GM21528 (cell line): ENCODE data around the gene C4orf33.
"Not testable (repeated sequence)": the region's sequence is repeated elsewhere in the genome, so short reads cannot be mapped to it uniquely, and the experiment has no call there.

Experiments
- ATAC-seq: cut with Tn5 transposase; IDR thresholded peaks from one replicate; pipeline ENCODE4 v1.9.1; 2021; ENCODE audit warnings: mild to moderate bottlenecking, moderate library complexity; ENCODE audit not compliant: unreplicated experiment, low FRiP score

C4orf33 gene, protein sequence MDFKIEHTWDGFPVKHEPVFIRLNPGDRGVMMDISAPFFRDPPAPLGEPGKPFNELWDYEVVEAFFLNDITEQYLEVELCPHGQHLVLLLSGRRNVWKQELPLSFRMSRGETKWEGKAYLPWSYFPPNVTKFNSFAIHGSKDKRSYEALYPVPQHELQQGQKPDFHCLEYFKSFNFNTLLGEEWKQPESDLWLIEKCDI

DNA sequence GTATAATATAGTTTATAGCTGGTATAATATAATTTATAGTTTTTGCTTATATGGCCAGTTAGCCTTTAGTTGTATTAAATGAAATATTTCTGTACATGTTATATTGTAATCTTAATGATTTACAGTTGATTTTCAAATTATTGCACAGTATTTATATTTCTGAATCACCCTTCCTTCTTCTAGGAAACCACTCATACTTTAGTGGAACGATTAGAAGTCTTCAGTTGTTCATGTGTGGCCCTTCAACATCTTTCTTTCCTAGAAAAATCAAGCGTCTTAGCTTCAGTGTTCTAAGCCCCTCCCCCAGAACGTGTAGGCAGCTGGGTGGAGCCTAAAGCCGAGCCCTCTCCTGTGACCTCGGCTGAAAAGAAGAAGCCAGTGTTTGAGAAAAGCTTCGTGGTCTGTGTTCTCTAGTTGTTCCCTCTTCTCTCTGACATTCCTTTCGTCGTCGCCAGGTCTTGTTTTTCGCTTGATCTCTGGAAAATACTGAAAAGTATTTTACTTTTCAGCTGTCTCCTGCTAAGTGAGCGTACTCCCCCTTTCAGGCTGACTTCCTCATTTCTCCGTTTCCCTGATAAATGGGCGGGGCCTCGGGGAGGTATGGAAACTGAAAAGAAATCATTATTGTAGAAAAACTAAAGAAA lies at the start of gene C4orf33:
TSS of gene C4orf33 (plus strand) at position 342 of the 644 bp plus-strand sequence. CDS start 6,459 bp downstream, outside the sequence.
- peak; percentile 50 for ATAC-seq

DNA sequence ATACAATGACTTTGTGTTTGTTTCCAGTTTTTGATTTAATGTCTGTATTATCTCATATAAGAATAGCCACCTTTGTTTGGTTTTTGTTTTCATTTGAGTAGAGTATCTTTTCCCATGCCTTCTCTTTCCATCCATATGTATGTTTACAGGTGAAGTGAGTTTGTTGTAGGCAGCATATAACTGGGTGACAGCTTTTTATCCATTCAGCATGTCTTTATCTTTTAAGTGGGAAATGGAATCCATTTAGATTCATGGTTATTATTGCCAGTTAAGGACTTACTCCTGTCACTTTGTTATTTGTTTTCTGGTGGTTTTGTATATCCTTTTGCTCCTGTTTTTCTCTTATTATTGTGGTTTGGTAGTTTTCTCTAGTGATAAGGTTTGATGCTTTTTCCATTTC lies 36.9 kb upstream of the C4orf33 start:
- ATAC-seq: no peak

DNA sequence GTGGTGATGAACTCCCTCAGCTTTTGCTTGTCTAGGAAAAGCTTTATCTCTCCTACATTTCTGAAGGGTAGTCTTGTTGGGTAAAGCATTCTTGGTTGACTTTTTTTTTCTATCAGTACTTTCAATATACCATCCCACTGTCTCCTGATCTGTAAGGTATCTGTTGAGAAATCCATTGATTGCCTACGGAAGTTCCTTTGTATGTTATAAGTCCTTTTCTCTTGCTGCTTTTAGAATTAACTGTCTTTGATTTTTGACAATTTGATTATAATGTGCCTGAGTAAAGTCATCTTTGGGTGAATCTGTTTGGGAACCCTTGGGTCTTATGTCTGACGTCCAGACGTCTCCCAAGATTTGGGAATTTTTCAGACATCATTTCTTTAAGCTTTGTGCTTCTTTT lies 33.4 kb upstream of the C4orf33 start:
- no peak for ATAC-seq

DNA sequence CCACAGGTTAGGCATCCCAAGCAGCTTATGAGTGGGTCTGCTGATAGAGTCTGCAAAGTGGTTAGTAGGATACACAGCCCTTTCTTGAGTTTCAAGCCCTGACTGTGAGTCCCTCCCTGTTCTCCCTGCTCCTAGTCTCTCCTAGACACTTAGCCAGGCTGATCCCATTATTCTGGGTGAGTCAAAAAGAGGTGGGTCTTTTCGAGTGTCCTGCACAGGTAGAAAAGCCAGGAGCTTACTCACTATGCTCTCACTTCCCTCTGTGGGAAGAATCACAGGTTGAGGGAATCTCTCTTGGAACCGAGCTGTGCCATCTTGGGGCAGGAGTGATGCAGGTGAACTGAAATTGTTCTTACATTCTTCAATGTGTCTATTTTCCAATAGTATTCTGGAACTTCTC lies 32.3 kb upstream of the C4orf33 start:
- ATAC-seq: no peak

DNA sequence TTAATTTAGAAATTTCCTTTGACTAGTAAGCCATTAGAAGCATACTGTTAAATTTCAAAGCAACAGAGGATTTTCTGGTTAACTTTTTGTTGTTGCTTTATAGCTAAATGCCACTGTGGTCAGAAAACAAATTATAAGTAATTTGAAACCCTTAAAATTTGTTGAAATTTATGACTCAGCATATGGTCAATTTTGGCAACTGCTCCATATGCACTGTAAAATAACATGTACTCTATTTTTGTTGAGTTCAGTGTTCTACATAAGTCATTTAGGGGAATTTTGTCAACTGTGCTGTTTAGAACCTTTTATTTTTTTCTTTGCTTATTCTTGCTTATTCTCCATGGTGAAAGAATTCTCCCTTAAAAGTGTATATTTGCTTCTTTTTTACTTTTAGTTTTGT lies 31.2 kb upstream of the C4orf33 start:
- ATAC-seq: no peak

DNA sequence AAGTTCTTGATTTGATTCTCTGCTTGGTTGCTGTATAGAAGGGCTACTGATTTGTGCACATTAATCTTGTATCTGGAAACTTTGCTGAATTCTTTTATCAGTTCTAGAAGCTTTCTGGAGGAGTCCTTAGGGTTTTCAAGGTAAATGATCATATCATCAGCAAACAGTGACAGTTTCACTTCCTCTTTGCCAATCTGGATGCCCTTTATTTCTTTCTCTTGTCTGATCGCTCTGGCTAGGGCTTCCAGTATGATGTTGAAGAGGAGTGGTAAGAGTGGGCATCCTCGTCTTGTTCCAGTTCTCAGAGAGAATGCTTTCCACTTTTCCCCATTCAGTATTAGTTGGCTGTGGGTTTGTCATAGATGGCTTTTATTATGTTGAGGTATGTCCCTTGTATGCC lies 26.4 kb upstream of the C4orf33 start:
- ATAC-seq: not testable (repeated sequence)

DNA sequence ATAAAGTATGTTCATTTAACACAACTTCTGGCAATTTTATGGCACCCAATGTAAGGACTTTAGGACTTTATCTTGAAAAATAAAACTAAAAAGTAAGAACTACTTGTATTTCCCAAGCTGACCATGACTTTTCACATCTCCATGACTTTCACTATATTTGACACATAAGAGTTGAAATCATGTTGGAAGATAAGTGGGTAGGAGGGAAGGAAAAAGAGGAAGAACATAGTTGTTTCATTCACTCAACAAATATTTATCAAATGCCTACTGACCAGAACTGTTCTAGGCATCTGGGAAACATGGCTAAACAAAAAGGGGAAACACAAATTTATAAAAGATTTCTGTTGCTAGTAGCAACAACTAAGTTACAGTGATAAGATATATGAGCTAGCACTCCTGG lies 18.6 kb upstream of the C4orf33 start:
- no peak for ATAC-seq

DNA sequence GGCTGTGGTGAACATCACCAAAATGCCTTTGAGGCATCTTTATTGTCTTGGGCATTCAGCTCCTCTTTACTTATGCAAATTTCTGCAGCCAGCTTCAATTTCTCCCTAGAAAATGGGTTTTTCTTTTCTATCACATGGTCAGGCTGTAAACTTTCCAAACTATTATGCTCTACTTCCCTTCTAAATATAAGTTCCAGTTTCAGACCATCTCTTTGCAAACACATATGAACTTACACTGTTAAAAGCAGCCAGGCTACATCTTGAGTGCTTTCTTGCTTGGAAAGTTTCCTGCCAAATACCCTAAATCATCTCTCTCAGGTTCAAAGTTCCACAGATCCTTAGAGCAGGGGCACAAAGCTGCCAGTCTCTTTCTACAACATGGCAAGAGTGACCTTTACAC lies 15.8 kb upstream of the C4orf33 start:
- ATAC-seq: no peak

DNA sequence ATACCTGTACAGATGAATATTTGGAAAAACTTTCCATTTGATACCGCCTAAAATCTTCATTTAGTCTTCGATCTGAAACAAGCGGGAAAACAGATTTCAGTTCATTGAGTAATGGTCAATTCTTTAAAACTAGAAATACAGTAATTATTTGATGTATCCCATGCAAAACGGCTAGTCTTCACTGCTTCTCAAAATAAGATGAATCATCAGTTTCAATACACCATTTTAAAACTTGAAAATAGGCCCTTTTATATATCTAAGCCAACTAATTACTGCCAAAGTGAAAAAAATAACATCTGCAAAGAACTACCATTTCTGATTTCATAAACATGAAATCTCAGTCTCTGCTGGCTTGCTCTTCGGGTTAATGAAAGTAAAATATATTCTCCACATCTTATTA lies 13.7 kb upstream of the C4orf33 start:
- no peak for ATAC-seq

DNA sequence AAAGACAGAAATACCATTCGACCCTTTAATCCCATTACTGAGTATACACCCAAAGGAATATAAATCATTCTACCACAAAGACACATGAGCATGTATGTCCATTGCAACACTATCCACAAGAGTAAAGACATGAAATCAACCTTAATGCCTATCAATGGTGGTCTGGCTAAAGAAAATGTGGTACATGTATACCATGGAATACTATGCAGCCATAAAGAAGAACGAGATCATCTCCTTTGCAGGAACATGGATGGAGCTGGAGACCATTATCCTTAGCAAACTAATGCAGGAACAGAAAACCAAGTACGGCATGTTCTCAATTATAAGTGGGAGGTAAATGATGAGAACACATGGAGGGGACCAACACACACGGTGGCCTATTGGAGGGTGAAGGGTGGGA lies 10.5 kb upstream of the C4orf33 start:
- no peak for ATAC-seq

DNA sequence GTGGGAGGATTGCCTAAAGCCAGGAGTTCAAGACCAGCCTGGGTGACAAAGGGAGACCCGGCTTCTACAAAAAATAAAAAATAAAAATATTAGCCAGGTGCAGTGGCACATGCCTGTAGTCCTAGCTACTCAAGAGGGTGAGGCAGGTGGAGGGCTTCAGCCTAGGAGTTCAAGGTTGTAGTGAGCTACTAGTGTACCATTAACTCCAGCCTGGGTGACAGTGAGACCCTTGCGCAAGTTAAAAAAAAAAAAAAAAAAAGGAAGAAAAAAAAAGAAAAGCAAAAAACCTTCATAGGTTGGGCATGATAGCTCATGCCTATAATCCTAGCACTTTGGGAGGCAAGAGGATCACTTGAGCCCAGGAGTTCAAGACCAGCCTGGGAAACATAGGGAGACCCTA lies 8.4 kb upstream of the C4orf33 start:
- ATAC-seq: no peak

DNA sequence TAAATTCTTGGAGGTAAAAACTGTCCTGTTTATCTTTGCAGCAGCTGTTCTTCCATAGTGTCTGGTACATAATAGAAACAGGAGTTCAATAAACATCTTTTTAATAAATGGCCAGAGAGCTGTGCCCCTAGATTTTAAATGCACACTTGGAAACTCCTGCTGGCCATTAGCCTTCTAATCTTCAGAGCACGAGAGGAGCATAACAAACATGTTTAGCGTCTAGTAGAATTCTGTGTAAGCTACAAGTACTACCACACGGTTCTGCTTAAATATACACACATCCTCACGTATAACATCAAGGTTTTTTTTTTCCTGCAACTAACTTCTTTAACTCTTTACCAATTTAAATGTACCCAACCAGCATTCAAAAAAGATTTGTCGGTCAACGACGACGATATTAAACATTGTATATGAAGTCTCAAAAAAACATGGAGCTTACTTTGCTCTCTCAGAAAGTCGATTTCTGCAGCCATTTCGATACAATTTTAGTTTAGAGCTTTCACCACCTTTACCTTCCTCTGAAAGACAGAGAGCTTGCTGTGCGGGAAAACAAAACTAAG lies 3.2 kb upstream of the C4orf33 start:
- ATAC-seq: no peak

DNA sequence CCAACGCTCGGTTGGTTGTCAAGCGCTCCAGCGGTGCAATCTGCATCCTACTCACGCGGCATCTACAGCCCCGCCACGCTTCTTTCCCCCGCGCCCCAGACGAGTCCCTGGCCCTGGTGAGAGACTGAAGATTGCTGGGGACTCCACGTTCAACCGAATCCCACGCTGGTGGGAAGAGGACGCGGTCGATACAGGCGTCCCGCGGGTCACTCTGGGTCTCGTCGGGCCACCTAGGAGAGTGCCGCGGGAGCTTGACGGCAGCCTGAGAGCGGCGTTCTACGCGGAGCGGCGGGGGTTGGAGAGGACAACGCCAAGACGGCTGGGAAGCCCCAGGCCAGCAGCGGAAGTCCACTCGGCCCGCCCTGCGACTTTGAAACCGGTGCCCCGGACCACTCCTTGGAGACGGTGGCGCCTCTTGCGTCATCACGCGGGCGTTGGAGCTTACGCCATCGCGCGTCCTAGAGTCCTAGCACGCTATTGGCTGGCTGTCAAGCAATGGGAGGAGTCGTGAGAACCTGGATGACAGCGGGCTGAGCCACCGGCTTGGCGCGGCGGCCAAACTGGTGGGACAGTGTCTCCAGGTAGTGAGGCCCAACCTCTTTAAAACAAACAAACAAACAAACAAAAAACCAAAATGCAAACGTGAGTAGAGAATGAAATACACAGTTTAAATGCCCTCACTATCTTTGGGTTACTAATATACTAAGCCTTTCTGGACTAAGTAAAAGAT lies 2.6 kb upstream of the C4orf33 start, which contains the start of gene SCLT1:
TSS of gene SCLT1 (minus strand) at position 349 of the 730 bp plus-strand sequence. CDS start 436 bp downstream, outside the sequence.
- peak; percentile 96 for ATAC-seq

DNA sequence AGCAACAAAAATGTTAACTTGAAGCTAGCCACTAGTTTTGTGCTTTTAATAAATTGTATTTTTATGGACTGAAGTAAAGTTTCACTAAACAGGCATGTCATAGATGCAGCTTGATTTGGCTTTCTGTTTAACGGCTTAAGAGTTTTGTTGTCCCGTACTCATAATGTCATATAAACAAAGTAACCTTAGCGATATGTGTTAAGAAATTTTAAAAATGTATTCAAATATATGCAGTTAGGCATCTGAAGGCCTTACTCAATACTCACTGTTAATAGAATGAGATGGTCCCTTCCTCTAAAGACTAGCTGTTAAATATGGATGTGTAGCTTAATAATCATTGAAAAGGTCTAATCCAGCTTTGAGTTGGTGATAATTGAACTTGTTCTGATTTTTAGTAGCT lies 1.6 kb upstream of the C4orf33 start:
- ATAC-seq: no peak

DNA sequence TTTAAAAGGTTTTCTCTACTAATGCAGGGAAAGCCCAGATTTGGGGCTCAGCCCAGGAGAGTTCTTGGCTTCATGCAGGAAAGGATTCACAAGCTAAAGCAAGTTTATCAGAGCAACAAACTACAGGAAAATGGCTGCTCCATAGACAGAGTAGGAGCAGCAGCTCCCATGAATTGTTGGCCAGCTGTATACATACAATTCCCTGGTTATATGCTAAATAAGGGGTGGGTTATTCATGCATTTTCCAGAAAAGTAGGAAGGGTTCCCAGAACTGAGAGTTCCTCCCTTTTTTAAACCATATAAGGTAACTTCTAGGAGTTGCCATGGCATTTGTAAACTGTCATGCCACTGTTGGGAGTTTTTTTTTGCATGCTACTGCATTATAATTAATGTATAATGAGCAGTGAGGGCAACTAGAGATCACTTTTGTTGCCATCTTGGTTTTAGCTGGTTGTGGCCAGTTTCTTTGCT lies 2.6 kb downstream of the C4orf33 start:
- ATAC-seq: no peak

DNA sequence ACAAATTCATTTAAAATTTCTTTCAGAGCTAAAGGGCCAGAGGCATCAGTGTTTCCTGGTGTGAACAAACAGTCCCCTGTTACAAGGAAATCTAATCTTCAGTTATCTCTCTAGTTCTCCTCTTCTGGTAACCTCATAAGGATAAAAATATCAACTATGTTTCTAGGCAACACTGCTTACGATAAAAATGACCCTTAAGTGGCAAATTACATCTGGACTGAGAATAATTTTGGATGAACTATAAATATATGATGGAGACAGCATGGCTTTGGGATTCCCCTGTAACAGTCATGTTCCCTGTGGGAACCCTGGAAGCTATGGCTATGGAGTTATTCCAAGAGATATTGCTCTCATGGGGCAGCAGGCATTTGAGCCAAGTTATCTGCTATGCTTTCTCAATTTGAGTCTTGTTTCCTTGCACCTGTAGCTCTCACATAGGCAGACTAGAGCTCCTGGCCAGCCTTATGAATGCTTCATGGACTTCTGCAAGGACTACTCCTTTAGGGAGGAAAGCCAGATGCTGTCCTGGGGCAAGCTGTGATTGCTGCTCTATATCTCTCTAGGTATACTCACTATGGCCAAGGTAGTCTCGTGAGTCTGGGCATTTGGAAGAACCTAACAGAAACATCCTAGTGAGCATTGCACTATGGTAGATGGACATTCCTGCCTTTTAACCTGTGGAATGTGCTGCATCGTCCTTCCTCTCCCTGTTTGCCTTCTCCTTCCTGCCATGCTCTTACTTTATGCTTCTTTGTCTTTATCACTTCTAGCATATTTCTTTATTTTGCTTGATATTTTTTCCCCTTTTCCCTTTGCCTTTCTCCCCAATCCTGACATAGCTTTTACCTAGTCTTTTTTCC lies 14.2 kb downstream of the C4orf33 start:
- ATAC-seq: no peak

DNA sequence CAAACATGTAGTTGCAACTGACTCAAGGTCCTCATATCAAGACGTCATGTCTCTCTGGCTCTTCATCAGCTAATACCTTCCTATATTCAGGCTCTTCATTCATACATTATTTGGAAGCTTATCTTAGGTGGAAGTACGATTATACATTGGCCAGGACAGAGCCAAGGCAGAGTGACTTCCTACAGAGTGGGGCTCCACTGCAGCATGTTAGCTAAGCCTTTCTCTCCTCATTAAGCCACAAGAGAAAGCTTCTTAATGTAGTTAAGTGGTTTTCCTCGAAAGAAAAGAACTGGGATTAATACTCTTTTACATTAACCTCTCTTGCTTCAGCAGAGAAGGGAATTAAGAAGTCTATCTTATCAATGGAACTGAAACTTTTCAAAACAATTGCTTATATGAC lies 15.0 kb downstream of the C4orf33 start:
- ATAC-seq: no peak

DNA sequence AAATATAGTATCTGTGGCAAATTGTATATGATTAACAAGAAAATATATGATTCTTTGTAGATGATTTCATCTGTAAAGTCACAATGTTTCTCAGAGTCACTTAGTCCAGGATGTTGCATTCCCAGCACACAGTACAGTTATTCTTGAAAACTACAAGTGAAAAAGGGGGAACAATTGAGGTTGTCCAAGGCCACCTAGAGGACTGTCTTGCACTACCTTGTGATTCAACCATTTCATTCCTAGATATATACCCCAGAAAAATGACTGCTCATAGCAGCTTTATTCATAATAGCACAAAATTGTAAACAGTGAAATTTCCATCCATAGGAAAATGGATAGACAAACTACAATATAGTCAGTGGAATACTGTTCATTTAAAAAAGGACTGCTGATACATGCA lies 16.0 kb downstream of the C4orf33 start:
- no peak for ATAC-seq

DNA sequence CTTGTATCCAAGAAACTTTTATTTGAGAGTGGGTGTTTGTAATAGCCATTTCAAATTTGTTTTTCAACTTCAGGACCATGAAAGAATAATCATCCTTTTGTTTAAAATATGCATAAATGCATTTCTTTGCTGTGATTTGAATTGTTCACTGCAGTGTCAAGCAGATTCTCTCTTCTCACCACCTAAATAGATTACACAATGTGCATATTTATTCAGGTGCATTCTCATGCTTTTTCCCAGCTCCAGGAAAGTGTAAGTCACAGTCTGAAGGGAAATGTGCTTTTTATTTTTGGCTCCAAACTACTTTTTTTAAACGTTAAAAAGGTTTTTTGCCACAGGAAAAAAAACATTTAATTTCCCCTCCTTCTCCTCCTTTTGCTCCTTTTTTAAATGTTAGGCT lies 17.5 kb downstream of the C4orf33 start:
- no peak for ATAC-seq

DNA sequence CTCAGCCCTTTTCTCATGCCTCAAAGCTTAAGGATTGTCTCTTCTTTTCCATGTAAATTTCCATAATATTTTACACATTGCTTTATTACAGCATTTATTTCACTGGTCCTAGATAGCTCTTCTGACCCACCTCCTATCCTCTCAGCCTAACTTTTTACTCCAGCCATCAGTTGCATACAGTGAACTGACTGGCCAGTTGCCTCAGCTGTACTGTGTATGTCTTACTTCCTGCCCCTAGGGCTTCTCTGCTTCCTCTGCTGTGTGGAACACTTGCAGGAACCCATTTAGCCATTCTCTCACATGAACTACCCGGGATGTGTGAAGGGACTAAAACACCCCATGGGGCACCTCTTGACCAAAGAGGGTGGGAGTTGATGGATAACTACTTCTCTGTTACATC lies 18.0 kb downstream of the C4orf33 start:
- ATAC-seq: no peak
